ENCODE results near the gene FAM120A. TPM values are rescaled to one million over a fixed set of nuclear protein-coding genes. Genes with fewer than 3 reads are reported as not detected.

The FAM120A gene
- total and polyA plus RNA-seq, 11 donors, result 37.9 to 123 (median 113) TPM

DNA sequence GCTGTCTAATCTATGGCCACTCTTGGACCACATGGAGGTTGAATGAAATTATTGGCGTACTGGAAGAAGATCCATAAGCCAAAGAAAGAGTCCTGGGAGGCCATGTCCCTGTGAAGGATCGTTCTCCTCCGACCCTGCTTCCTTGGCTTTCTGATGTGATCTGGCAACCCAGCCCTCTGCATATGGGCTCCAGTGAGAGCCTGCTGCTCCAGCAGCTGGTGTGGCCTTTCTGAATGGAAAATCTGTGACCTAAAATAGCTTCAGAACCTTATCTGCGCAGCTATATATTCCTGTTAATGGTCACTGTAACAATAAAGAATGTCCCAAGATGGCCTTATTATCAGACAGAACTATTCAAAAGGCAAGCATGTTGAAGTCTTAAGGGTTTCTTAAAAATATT, 84.7 kb downstream of the FAM120A start:
- H3K36me3 ChIP-seq, result peaks cover 0 to 90% (median 56%) of the 10 kb centered on the region in 9 donors
- no peaks in the 10 kb centered on the region for H3K9me3 ChIP-seq
- H3K27me3 ChIP-seq, result no peaks in the 10 kb centered on the region
- H3K4me1 ChIP-seq, result peaks cover 0 to 27% (median 9%) of the 10 kb centered on the region in 12 donors
- ATAC-seq (peak; percentile 34 to 82 (median 64)), DNase-seq (peak in 1 of 5 donors; percentile 39)
- TF ChIP-seq, protein P1, sequence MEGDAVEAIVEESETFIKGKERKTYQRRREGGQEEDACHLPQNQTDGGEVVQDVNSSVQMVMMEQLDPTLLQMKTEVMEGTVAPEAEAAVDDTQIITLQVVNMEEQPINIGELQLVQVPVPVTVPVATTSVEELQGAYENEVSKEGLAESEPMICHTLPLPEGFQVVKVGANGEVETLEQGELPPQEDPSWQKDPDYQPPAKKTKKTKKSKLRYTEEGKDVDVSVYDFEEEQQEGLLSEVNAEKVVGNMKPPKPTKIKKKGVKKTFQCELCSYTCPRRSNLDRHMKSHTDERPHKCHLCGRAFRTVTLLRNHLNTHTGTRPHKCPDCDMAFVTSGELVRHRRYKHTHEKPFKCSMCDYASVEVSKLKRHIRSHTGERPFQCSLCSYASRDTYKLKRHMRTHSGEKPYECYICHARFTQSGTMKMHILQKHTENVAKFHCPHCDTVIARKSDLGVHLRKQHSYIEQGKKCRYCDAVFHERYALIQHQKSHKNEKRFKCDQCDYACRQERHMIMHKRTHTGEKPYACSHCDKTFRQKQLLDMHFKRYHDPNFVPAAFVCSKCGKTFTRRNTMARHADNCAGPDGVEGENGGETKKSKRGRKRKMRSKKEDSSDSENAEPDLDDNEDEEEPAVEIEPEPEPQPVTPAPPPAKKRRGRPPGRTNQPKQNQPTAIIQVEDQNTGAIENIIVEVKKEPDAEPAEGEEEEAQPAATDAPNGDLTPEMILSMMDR (IDR thresholded peaks at IDR 0.05), result no peak
- no peak for TF ChIP-seq POLR2A (IDR thresholded peaks at IDR 0.05)
- intact Hi-C loops (cut with DNase I), result loop anchor here in 1 of 10 donors (10.0 kb wide), 1 partner anchor 81 kb away; the partner anchor contains the start of genes FAM120A and FAM120AOS
- WGBS, 4 donors, result 40 to 68% (median 50%) methylated on average over 4 of the region's 4 CpGs
- H3K27ac ChIP-seq, result peak overlapping the region in 4 of 12 donors; percentile 10 to 59 (median 28)
- no peak overlapping the region for H3K4me3 ChIP-seq

DNA sequence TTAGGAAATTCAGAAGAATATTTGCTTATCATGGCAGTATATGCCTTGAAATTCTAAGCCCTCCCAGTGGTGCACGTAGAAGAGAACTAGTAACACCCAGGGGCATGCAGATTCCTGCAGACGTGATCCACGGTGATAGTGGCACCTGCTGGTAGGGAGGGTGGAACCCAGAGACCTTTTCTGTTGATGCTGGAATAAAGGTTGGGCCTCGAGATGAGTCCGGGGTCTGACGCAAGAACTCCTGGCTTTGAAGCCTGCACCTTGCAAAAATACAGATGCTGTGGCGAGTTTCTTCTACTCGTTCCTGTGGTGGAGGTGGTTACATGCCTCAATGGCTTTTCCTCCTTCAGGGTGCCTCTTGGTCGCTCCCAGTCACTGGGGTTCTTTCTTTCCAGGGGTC, 85.4 kb downstream of the FAM120A start:
- Histone ChIP-seq H3K4me1 (peaks cover 0 to 29% (median 13%) of the 10 kb centered on the region in 12 donors), H3K27me3 (no peaks in the 10 kb centered on the region), H3K36me3 (peaks cover 0 to 90% (median 49%) of the 10 kb centered on the region in 9 donors), H3K27ac (peak overlapping the region in 3 of 12 donors; percentile 23 to 59 (median 34)), H3K9me3 (no peaks in the 10 kb centered on the region), H3K4me3 (no peak overlapping the region)
- ATAC-seq (peak in 3 of 4 donors; percentile 44 to 60 (median 51)), DNase-seq (no peak)
- intact Hi-C loops (cut with DNase I), result loop anchor here in 1 of 10 donors (10.0 kb wide), 1 partner anchor 82 kb away; the partner anchor contains the start of genes FAM120A and FAM120AOS
- TF ChIP-seq POLR2A (IDR thresholded peaks at IDR 0.05), result no peak
- TF ChIP-seq, protein P1 (IDR thresholded peaks at IDR 0.05), result peak in 4 of 12 donors; percentile 4 to 35 (median 16)
- WGBS, 4 donors, result 62 to 72% (median 66%) methylated on average over 9 of the region's 9 CpGs

DNA sequence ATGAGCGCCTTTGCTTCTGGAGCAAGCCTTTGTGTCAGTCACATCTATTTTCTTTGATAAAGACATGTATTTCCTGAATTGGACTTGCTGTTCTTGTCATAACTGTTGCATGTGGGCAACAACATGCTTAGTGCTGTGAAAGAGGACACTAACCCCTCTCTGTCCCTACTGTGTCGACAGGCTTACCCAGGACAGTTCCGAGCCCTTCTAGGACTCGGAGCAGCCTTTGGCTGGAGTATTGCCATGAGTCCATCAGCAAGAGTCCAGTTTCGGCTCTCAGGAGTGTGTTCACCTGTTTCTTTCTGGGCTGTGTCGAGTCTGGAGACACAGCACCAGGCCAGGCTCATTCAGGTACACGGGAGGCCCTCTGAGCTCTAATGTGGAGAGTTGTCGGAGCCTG, 88.8 kb downstream of the FAM120A start:
- H3K36me3 ChIP-seq, result peaks cover 0 to 82% (median 45%) of the 10 kb centered on the region in 9 donors
- TF ChIP-seq, protein P1 (IDR thresholded peaks at IDR 0.05), result no peak
- no peak for TF ChIP-seq POLR2A (IDR thresholded peaks at IDR 0.05)
- DNase-seq, result no peak
- 57 to 72% (median 68%) methylated on average over 8 of the region's 8 CpGs for WGBS, 4 donors
- no peaks in the 10 kb centered on the region for H3K27me3 ChIP-seq
- H3K4me1 ChIP-seq, result peaks cover 0 to 38% (median 20%) of the 10 kb centered on the region in 12 donors
- intact Hi-C loops (cut with DNase I), result loop anchor here in 1 of 10 donors (5.0 kb wide), 1 partner anchor 88 kb away; the partner anchor contains the start of genes FAM120A and FAM120AOS
- ATAC-seq, result peak in 3 of 4 donors; percentile 11 to 28 (median 25)
- no peaks in the 10 kb centered on the region for H3K9me3 ChIP-seq
- no peak overlapping the region for H3K4me3 ChIP-seq
- H3K27ac ChIP-seq, result peak overlapping the region in 2 of 12 donors; percentile 7 to 9

DNA sequence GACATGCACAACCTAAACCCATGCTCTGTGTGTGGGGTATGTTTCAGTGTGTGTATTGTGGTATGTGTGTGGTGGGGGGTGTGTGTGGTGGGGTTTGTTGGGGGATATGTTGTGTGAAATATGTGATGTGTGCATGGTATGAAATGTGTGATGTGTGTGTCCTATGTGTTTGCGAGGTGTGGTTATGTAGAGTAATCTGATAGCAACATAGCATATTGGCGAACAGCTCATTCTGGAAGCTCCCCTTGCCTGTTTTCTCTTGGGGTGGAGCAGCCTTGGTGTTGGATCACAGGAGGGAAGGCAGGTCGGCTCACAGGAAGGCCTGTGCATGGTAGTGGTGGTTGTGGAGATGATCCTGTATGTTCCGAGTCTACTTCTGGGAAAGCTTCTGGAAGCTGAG, 89.5 kb downstream of the FAM120A start:
- TF ChIP-seq POLR2A (IDR thresholded peaks at IDR 0.05), result no peak
- TF ChIP-seq, protein P1 (IDR thresholded peaks at IDR 0.05), result no peak
- Histone ChIP-seq H3K36me3 (peaks cover 0 to 81% (median 47%) of the 10 kb centered on the region in 9 donors), H3K27me3 (no peaks in the 10 kb centered on the region), H3K27ac (peak overlapping the region in 4 of 12 donors; percentile 42 to 79 (median 54)), H3K4me3 (no peak overlapping the region), H3K4me1 (peaks cover 0 to 37% (median 16%) of the 10 kb centered on the region in 12 donors), H3K9me3 (no peaks in the 10 kb centered on the region)
- DNase-seq (no peak), ATAC-seq (peak in 1 of 4 donors; percentile 29)
- intact Hi-C loops (cut with DNase I), result loop anchor here in 1 of 10 donors (5.0 kb wide), 1 partner anchor 89 kb away; the partner anchor contains the start of genes FAM120A and FAM120AOS
- WGBS, 4 donors, result 78 to 87% (median 80%) methylated on average over 4 of the region's 4 CpGs
